Right lobe of liver (tissue), 6 donors: Measurements from ENCODE around the gene GALNTL6. TPM values are rescaled to one million over a fixed set of nuclear protein-coding genes. Genes with fewer than 3 reads are reported as not detected.

Experiments
- ATAC-seq, 4 donors: fragments of 200-7000 bp; cut with Tn5 transposase; one replicate each; pipeline ENCODE4 v1.9.1; 2020; ENCODE audit warnings: mild to moderate bottlenecking in 4 of 4, moderate library complexity in 4 of 4
- DNase-seq, 3 donors: peaks; one replicate each; pipeline ENCODE4 v3.0.0-alpha.2; 2020
- H3K27ac ChIP-seq, 3 donors: fragments of 200-600 bp; one replicate each; pipeline ENCODE4 v1.8.0; 2022
- H3K27me3 ChIP-seq, 2 donors: fragments of 200-600 bp; one replicate each; pipeline ENCODE4 v1.8.0; 2022
- H3K36me3 ChIP-seq, 4 donors: fragments of 200-600 bp; sonication (generic) in 1 of 4; one replicate each; pipeline versions ENCODE4 v1.5.1 to v1.8.0; 2017 to 2022; ENCODE audit warnings: control low read depth in 1 of 4
- H3K4me1 ChIP-seq, 4 donors: fragments of 200-600 bp; sonication (generic) in 1 of 4; one replicate each; pipeline versions ENCODE4 v1.5.1 to v1.8.0; 2017 to 2022; ENCODE audit warnings: control low read depth in 1 of 4
- H3K4me3 ChIP-seq, 3 donors: fragments of 200-600 bp; one replicate each; pipeline ENCODE4 v1.8.0; 2022
- H3K9me3 ChIP-seq, 4 donors: fragments of 200-600 bp; sonication (generic) in 1 of 4; one replicate each; pipeline versions ENCODE4 v1.5.1 to v1.8.0; 2017 to 2022; ENCODE audit warnings: control low read depth in 1 of 4
- POLR2A ChIP-seq: fragments of 450-650 bp; IDR thresholded peaks from one replicate; pipeline ENCODE4 v1.6.1; 2017; ENCODE audit warnings: antibody characterized with exemption, mild to moderate bottlenecking
- WGBS: methylation state at CpG from one replicate; pipeline ENCODE4 v1.1.6; 2018; ENCODE audit warnings: low coverage, low lambda C conversion rate; ENCODE audit not compliant: insufficient coverage; ENCODE audit errors: missing lambda C conversion rate; 5-methylcytosine and 5-hydroxymethylcytosine counted together
- intact Hi-C, 2 donors: fragments of 100-400 bp; cut with DNase I; formaldehyde crosslinking; loops; one replicate each; pipeline versions ENCODE4 v1.11.2 to v1.14.1; 2022
- total RNA-seq, 6 experiments: library from RNA; depleted of rRNA in 2 of 6; stranded (reverse); fragments of >200 nt in 2 of 6; fragmentation: NEBNext Ultra II Directional in 3 of 6; extraction: Animal tissue kit (Norgen Biotek cat#: 25700) in 3 of 6; gene quantifications; one replicate each; pipeline versions ENCODE4 v1.1.0 to v1.2.4, GENCODE V29; 2016 to 2023
- TF ChIP-seq, protein P1 (sequence below), 4 donors: fragments of 200-600 bp in 3 of 4; fragments of 450-650 bp in 1 of 4; IDR thresholded peaks; one replicate each; pipeline versions ENCODE4 v1.5.1 to v1.8.0; 2016 to 2022; ENCODE audit warnings: antibody characterized with exemption in 4 of 4, mild to moderate bottlenecking in 2 of 4
- donor health status: DM: no; HTN: yes; CAD: no.
- donor health status: DM: no; HTN: no; CAD: no.
- donor health status: DM: no; HTN: no; CAD: no.
- donor health status: DM: no; HTN: yes; CAD: no.
- donor health status: DM: no; HTN: yes; CAD: no.

The GALNTL6 gene
- total RNA-seq, 6 experiments from 2014 or later: 0.15 to 1.1 (median 0.30) TPM; not detected in 3

DNA sequence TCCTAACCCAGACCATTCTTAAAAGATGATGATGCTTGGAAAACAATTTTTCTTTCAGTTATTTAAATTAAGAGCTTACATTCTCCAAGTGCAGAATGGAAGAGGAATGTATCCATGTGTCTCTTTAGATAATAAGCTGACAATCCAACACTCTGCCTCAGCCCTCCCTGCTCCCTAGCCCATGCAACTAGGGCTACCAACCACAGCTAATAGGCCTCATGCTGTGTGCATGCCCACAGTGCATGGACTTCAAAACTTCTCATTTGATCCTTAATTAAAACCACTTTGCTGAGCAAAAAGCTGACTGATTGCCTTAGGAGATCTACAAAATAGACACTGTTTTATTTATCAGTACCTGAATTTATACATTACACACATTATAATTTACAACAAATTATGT, 473.9 kb downstream of the GALNTL6 start:
- DNase-seq (no peak), ATAC-seq (no peak)
- Histone ChIP-seq H3K27me3 (no peaks in the 10 kb centered on the region), H3K36me3 (no peaks in the 10 kb centered on the region), H3K4me1 (no peaks in the 10 kb centered on the region), H3K4me3 (no peak overlapping the region), H3K9me3 (no peaks in the 10 kb centered on the region), H3K27ac (no peak overlapping the region)
- intact Hi-C loops: no loop called here
- TF ChIP-seq, protein P1, sequence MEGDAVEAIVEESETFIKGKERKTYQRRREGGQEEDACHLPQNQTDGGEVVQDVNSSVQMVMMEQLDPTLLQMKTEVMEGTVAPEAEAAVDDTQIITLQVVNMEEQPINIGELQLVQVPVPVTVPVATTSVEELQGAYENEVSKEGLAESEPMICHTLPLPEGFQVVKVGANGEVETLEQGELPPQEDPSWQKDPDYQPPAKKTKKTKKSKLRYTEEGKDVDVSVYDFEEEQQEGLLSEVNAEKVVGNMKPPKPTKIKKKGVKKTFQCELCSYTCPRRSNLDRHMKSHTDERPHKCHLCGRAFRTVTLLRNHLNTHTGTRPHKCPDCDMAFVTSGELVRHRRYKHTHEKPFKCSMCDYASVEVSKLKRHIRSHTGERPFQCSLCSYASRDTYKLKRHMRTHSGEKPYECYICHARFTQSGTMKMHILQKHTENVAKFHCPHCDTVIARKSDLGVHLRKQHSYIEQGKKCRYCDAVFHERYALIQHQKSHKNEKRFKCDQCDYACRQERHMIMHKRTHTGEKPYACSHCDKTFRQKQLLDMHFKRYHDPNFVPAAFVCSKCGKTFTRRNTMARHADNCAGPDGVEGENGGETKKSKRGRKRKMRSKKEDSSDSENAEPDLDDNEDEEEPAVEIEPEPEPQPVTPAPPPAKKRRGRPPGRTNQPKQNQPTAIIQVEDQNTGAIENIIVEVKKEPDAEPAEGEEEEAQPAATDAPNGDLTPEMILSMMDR (IDR thresholded peaks at IDR 0.05): no peak
- TF ChIP-seq POLR2A: no peak

- H3K27me3 ChIP-seq: no peaks in the 10 kb centered on the region
- intact Hi-C loops: no loop called here
- ATAC-seq (no peak), DNase-seq (no peak)
- no peak for TF ChIP-seq POLR2A
- TF ChIP-seq, protein P1 (IDR thresholded peaks at IDR 0.05): no peak
- no peak overlapping the region for H3K27ac ChIP-seq
- H3K4me3 ChIP-seq: no peak overlapping the region
- H3K4me1 ChIP-seq: no peaks in the 10 kb centered on the region
- H3K36me3 ChIP-seq: no peaks in the 10 kb centered on the region
- 57% methylated on average over 1 of the region's 1 CpG for WGBS
- H3K9me3 ChIP-seq: no peaks in the 10 kb centered on the region
These were observed 492.5 kb downstream of the GALNTL6 start for GRCh38 chr4:172305698-172306097.

DNA sequence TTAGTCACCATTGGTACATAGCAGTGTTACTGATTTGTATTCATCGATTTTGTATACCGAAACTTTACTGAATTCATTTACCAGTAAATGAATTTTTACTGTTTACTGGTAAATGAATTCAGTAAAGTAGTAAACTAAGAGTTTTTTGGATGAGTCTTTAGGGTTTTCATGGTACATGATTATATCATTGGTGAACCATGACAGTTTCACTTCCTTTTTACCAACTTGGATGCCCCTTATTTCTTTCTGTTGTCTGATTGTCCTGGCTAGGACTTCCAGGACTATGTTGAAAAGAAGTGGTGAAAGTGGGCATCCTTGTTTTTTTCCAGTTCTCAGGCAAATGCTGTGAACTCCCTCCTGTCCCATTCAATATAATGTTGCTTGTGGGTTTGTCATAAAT, 494.9 kb downstream of the GALNTL6 start:
- Histone ChIP-seq H3K4me3 (no peak overlapping the region), H3K4me1 (no peaks in the 10 kb centered on the region), H3K27me3 (no peaks in the 10 kb centered on the region), H3K36me3 (no peaks in the 10 kb centered on the region), H3K9me3 (no peaks in the 10 kb centered on the region), H3K27ac (no peak overlapping the region)
- intact Hi-C loops: no loop called here
- no peak for ATAC-seq
- DNase-seq: no peak
- 63% methylated on average over 2 of the region's 2 CpGs for WGBS
- TF ChIP-seq, protein P1 (IDR thresholded peaks at IDR 0.05): no peak
- TF ChIP-seq POLR2A: no peak

GRCh38 chr4:172311682-172312081, 498.5 kb downstream of the GALNTL6 start:
- Histone ChIP-seq H3K4me1 (no peaks in the 10 kb centered on the region), H3K4me3 (no peak overlapping the region), H3K9me3 (no peaks in the 10 kb centered on the region), H3K36me3 (no peaks in the 10 kb centered on the region), H3K27ac (no peak overlapping the region), H3K27me3 (no peaks in the 10 kb centered on the region)
- WGBS: 49% methylated on average over 3 of the region's 3 CpGs
- DNase-seq: no peak
- TF ChIP-seq, protein P1 (IDR thresholded peaks at IDR 0.05): no peak
- no peak for TF ChIP-seq POLR2A
- ATAC-seq: no peak
- intact Hi-C loops: no loop called here

DNA sequence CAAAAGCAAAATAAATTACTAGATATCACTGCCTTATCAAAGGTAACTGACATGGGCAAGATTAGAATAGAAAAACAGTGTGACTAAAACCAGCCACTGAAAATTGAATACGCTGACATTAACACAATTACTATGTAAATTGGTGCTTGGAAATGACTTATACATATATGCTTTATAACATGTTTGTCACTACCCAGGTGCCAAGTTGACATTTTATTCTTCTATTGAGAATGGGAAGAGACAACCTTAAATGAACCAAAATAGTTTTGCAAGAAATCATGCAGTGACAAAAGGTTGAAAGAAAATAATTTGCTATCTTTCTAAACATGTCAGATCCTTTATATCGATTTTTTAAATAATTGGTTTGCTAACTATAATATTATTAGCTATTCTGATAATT, 510.1 kb downstream of the GALNTL6 start:
- Histone ChIP-seq H3K9me3 (no peaks in the 10 kb centered on the region), H3K27ac (no peak overlapping the region), H3K4me3 (no peak overlapping the region), H3K27me3 (no peaks in the 10 kb centered on the region), H3K4me1 (no peaks in the 10 kb centered on the region), H3K36me3 (no peaks in the 10 kb centered on the region)
- intact Hi-C loops: no loop called here
- DNase-seq (no peak), ATAC-seq (no peak)
- WGBS: 30% methylated on average over 2 of the region's 2 CpGs
- TF ChIP-seq POLR2A: no peak
